22Rv1 (cell line): ENCODE results near the gene USP17L25.
"Not testable (repeated sequence)": the region's sequence is repeated elsewhere in the genome, so short reads cannot be mapped to it uniquely, and the experiment has no call there.

Experiments
- ZFX ChIP-seq: fragments of 450-650 bp; IDR thresholded peaks from 2 replicates; pipeline ENCODE4 v1.6.1; 2017; ENCODE audit warnings: antibody characterized with exemption, borderline replicate concordance
- TF ChIP-seq, protein P1 (sequence below): fragments of 450-650 bp; IDR thresholded peaks from 2 replicates; pipeline ENCODE4 v1.5.1; 2017; ENCODE audit warnings: mild to moderate bottlenecking

DNA sequence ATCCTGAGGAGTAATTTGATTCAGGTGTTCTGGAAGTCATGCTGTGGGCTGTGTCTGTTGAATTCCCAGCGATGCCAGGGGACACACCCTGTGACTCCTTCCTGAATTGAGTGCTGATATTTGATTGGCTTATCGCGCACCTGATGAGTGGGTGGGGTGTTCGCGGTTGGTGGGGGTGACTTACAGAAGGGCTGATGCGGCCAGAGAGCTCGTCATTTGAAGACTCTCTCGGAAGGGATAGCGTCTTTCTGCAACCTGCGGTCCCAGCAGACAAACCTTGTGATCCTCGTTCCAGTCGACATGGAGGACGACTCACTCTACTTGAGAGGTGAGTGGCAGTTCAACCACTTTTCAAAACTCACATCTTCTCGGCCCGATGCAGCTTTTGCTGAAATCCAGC, 14.1 kb downstream of the USP17L25 start, which contains the start of gene USP17L27:
- TF ChIP-seq, protein P1, sequence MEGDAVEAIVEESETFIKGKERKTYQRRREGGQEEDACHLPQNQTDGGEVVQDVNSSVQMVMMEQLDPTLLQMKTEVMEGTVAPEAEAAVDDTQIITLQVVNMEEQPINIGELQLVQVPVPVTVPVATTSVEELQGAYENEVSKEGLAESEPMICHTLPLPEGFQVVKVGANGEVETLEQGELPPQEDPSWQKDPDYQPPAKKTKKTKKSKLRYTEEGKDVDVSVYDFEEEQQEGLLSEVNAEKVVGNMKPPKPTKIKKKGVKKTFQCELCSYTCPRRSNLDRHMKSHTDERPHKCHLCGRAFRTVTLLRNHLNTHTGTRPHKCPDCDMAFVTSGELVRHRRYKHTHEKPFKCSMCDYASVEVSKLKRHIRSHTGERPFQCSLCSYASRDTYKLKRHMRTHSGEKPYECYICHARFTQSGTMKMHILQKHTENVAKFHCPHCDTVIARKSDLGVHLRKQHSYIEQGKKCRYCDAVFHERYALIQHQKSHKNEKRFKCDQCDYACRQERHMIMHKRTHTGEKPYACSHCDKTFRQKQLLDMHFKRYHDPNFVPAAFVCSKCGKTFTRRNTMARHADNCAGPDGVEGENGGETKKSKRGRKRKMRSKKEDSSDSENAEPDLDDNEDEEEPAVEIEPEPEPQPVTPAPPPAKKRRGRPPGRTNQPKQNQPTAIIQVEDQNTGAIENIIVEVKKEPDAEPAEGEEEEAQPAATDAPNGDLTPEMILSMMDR = not testable (repeated sequence)
- TF ChIP-seq ZFX = not testable (repeated sequence)
